GM19467 (cell line): ENCODE data around the gene FARP1.

Source experiments
- ATAC-seq: cut with Tn5 transposase; IDR thresholded peaks from one replicate; pipeline ENCODE4 v1.9.1; 2021; ENCODE audit warnings: mild to moderate bottlenecking, moderate library complexity; ENCODE audit not compliant: unreplicated experiment

Gene FARP1

DNA sequence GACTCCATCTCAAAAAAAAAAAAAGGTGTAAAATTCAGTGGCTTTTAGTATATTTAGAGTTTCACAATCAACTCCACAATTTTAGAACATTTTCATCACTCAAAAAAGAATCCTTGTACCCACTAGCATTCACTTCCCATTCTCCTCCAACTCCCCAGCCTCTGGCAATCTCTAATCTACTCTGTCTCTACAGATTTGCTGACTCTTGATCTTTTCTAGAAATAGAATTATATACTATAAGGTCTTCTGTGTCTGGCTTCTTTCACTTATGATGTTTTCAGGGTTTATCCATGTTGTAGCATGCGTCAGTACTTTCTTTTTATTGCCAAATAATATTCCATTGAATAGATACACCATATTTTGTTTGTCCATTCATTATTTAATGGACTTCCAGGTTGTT, 8.0 kb upstream of the FARP1 start:
- ATAC-seq: no peak

GRCh38 chr13:98141091-98141490, 1.8 kb upstream of the FARP1 start:
- no peak for ATAC-seq

DNA sequence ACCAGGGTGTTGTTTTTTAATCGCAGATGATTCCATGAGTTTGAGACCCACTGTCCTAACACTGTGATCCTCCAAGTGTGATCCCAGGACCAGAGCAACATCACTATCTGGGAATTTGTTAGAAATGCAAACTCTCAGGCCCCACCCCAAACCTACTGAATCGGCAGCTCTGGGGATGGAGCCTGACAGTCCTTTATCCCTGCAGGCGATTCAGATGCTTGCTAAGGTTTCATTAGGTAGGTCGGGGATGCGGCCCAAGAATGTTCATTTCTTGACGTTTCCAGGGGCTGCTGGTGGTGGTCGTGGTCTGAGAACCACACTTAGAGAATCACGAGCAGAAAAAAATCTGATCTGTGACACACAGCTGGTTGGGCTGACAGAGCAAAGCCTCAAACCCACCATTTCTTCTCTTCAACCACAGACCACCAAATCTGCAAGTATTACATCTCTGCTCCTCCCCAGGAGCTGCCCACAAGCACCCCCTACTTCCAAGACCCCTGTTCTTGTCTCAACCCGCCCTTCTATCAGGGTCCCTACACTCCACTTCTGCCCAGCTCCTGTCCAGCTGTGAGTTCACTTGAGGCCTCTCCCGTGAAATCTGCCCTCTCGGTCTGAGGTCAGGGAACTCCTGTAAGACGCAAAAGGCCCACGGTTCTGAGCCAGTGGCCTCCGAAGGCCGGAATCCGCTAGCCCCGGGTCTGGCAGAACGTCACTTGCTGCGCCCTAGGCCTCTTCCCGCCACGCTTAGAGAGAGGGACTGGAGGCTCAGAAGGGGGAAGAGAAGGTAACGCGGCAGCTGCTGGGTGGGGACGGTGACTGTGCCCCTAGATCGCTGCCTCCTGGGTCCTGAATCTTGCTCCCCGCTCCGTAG, 1.1 kb upstream of the FARP1 start:
- no peak for ATAC-seq

DNA sequence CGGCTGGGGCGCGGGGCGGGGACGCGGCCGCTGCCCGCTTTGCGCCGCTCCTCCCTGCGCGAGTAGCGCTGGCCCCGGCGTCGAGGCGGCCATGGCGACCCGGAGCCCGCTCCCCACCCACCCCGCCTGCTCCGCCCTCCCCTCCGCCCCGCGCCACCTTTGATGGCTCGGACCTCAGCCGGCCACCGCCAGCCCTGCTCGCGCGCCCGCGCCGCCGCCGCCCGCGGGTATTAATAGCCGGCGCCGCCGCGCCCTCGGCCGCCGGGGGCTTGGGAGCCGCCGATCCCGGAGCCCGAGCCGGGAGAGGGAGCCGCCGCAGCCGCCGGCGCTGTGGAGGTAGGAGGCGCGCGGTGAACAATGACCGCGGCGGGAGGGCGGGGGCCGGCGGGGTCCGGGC, 261 bp downstream of the FARP1 start:
- peak; percentile 32 for ATAC-seq

- ATAC-seq: no peak
Measured at GRCh38 chr13:98143601-98144026, 720 bp downstream of the FARP1 start.

DNA sequence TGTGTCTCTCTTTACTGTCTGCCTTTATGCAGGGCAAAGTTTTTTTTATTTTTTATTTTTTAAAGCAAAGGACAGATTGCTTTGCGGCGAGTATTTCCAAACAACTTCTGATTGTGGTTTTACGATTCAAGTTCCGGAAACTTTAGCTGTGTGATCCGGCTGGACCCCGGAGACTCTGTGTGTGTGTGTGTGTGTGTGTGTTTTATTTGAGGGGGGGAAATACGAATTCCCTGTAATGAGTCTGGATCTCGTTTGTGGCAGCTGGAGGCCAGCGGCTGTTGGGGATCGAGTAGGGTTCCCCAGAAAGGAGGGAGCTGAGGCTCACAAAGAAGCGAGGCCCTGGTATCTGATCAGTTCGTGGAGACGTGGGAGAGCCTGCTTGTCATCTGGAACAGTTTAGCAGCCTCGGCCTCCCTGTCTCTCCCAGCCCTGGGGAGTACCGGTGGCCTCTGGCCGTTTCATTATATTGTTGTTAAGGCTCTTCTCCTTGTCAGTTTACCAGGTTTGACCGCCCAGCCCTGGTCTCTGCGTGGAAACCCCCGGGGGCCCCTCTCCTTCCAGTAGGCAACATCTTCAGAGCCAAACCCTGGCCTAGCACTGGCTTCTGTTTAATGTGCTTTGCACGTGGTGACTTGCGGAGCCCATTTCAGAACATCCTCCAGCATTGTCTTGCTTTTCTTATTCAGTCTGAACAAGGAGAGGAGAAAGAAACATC, 1.3 kb downstream of the FARP1 start:
- ATAC-seq: no peak

DNA sequence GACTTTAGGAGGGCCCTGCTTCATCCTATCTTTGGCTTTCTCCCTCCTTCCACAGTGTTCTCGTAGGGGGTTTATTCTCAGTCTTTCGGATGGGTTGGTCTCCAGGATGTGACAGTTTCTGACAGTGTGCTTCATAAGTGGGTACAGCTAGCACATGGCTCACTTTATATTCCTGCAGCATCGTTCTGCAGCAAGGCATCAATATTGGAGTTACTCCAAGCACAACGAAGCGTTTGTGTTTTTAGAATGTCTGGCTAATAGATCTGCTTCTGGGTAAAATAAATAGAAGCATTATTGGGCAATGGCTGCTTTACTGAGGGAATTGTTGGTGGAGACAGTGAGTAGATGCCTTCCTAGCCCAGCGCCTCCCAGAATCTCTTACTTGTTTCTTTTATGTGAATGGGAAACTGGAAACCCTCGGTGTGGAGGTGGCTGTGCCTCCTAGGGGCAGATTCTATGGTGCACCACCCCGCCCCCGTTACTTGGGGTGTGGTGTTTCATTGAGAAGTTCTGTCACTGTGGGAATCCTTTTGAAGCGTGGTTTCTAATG, 2.0 kb downstream of the FARP1 start:
- no peak for ATAC-seq

GRCh38 chr13:98147521-98147920, 4.6 kb downstream of the FARP1 start:
- ATAC-seq: no peak

DNA sequence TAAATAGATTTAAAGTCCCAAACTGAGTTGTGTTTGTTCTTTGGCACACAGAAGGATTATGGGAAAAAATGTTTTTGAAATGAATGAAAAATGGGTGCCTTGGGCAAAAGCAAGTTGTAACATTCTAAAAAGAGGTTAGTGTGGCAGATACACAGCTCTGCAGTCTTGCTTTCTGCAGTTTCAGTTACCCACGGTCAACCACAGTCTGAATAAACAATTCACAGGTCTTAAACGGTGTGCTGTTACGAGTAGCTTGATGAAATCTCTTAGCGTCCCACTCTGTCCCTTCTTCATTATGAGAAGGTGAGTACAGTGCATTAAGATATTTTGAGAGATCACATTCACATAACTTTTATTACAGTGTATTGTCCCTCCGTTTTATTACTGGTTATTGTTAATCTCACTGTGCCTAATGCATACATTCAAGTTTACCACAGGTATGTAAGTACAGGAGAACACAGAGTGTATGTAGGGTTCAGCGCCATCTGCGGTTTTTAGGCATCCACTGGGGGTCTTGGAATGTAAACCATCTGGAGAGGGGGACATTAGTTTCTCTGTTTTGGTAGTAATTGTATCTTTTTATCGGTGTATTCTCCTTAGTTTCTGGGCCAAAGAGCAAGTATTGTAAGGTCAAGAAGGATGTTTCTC, 8.1 kb downstream of the FARP1 start:
- ATAC-seq: no peak

- ATAC-seq: no peak
Measured at GRCh38 chr13:98155475-98156109, 12.7 kb downstream of the FARP1 start.

GRCh38 chr13:98156259-98156658, 13.4 kb downstream of the FARP1 start:
- no peak for ATAC-seq

DNA sequence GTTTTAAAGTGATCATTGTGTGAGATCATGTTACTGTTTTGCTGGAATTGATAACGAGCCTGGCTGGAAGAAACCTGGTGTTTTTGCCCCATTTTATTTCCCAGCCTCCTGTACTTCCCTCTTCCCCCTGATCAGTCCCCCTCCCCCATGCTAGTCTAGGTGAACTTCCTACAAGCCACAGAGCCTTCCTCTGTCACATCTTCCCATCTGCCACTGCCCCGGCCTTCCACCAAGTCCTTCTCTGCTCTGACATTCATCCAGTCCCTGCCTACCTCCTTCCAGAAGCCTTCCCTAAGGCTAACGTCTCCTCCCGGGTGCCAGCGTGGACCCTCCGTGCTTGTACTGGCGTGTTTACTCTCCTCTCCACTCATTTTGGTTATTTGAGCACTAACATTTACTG, 14.3 kb downstream of the FARP1 start:
- no peak for ATAC-seq

- ATAC-seq: no peak
Measured at GRCh38 chr13:98157609-98158008, 14.7 kb downstream of the FARP1 start.

- ATAC-seq: no peak
Measured at GRCh38 chr13:98158172-98158899, 15.4 kb downstream of the FARP1 start.

DNA sequence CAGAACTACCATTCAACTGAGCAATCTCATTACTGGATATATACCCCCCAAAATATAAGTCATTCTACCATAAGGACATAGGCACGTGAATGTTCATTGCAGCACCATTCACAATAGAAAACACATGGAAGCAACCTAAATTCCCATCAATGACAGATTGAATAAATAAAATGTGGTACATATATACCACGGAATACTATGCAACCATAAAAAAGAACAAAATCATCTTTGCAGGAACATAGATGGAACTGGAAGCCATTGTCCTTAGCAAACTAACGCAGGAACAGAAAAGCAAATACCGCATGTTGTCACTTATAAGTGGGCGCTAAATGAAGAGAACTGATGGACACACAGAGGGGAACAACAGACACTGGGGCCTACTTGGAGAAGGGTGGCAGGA, 20.0 kb downstream of the FARP1 start:
- no peak for ATAC-seq

DNA sequence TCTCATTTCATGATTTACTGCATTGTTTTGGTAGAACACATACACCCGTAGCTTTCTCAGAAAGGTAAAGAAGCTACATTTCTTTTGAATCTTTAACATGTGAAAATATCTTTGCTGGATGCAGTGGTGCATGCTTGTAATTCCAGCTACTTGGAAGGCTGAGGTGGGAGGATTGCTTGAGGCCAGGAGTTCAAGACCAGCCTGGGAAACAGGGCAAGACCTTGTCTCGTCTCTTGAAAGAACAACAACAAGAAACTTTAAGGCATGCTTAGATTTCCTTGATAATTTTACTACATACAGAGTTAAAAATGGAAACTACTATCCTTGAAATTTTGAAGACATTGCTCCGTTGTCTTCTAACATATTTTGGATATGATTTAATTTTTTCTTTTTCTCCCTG, 26.4 kb downstream of the FARP1 start:
- no peak for ATAC-seq

- no peak for ATAC-seq
Measured at GRCh38 chr13:98171900-98172589, 29.2 kb downstream of the FARP1 start.

GRCh38 chr13:98172590-98173422, 29.9 kb downstream of the FARP1 start:
- no peak for ATAC-seq
